ENCODE data around the gene RNFT1. TPM values are rescaled to one million over a fixed set of nuclear protein-coding genes. Genes with fewer than 3 reads are reported as not detected.
A peak's percentile ranks its signal among the peaks of the same experiment; 100 is the strongest.
"Not testable (repeated sequence)": the region's sequence is repeated elsewhere in the genome, so short reads cannot be mapped to it uniquely, and the experiment has no call there.

RNFT1 gene
- total RNA-seq, 2 experiments from 2014 or later = 20.5 to 21.3 TPM

DNA sequence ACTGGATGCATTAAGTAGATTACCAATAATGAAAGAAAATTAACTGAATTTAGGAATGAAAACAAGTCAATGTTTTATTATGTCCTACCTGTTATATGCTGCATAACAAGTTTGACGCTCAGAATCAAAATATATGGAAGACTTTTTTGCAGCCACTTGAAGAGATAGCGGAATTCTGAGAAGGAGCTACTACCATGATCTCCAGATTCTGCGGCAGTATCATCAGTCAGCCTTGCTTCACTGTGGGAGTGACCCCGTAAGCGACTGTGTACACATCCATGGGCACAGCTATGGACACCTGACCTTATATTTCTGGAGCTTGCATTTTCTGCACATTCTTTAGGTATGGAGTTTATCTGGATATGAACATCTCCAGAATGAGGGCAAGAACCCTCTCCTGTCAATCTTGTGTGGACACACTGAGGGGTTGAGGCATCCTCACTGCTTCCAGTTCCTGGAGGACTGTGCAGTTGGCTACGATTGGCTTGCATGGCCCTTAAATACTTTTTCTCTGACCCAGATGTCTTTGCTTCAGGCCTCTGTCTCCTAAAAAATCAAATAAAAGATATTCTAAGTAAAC, 1.7 kb downstream of the RNFT1 start:
- ChIA-PET POLR2A (interaction anchor here (0.8 kb wide), 1 partner anchor 343 kb away, joined by 3 read pairs; the partner anchor contains the start of gene CLTC), CTCF (interaction anchor here (1.3 kb wide), 1 partner anchor 49 kb away, joined by 4 read pairs; no protein-coding TSS in a partner anchor)
- Mint-ChIP-seq H3K36me3 (ENCODE audit: low read depth) (peaks cover 23% of the 10 kb centered on the region), H3K4me3 (peak overlapping the region; percentile 77), H3K27ac (no peak overlapping the region), H3K4me1 (peaks cover 21% of the 10 kb centered on the region), H3K27me3 (no peaks in the 10 kb centered on the region), H3K9me3 (no peaks in the 10 kb centered on the region)
- no peak for DNase-seq

GRCh38 chr17:59959574-59959973, 5.0 kb downstream of the RNFT1 start:
- DNase-seq, H3K27ac Mint-ChIP-seq, POLR2A ChIA-PET, H3K27me3 Mint-ChIP-seq, H3K9me3 Mint-ChIP-seq, H3K4me3 Mint-ChIP-seq: not testable (repeated sequence)
- CTCF ChIA-PET = interaction anchor here (1.0 kb wide), 1 partner anchor 206 kb away, joined by 3 read pairs; no protein-coding TSS in a partner anchor
- peaks cover 39% of the 10 kb centered on the region for H3K36me3 Mint-ChIP-seq (ENCODE audit: low read depth)
- peaks cover 19% of the 10 kb centered on the region for H3K4me1 Mint-ChIP-seq

GRCh38 chr17:59954856-59955255, 9.7 kb downstream of the RNFT1 start:
- CTCF ChIA-PET = interaction anchor here (1.6 kb wide), 1 partner anchor 19 kb away, joined by 3 read pairs; no protein-coding TSS in a partner anchor
- Mint-ChIP-seq H3K4me3 (no peak overlapping the region), H3K9me3 (no peaks in the 10 kb centered on the region)

DNA sequence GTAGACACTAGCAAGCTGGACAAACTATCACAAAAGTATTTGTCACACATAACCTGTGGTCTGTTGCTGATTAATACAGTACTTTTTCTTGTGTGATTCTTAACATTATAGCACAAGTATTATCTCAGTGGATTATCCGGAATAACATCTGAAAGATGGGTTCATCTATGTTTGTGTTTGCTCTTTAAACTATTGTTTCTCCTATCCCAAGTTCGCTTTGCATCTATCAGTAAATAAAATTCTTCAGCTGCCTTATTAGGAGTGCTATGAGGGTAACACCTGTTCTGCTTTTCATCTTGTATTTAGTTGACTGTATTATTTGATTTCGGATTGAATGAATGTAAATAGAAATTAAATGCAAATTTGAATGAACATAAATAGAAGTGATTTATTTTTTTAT, 14.5 kb downstream of the RNFT1 start:
- no peak for DNase-seq
- Mint-ChIP-seq H3K27ac (no peak overlapping the region), H3K27me3 (no peaks in the 10 kb centered on the region), H3K4me1 (peaks cover 15% of the 10 kb centered on the region), H3K36me3 (ENCODE audit: low read depth) (peaks cover 50% of the 10 kb centered on the region), H3K4me3 (no peak overlapping the region), H3K9me3 (no peaks in the 10 kb centered on the region)
- POLR2A ChIA-PET = no interaction called here
- CTCF ChIA-PET = interaction anchor here (1.1 kb wide), 1 partner anchor 198 kb away, joined by 3 read pairs; no protein-coding TSS in a partner anchor

More at GRCh38 chr17:59954856-59955255, 9.7 kb downstream of the RNFT1 start:
- H3K27ac Mint-ChIP-seq = no peak overlapping the region
- no peak for DNase-seq
- H3K27me3 Mint-ChIP-seq = no peaks in the 10 kb centered on the region
- H3K36me3 Mint-ChIP-seq (ENCODE audit: low read depth) = peaks cover 54% of the 10 kb centered on the region
- H3K4me1 Mint-ChIP-seq = peaks cover 2% of the 10 kb centered on the region
- POLR2A ChIA-PET = no interaction called here

- POLR2A ChIA-PET, DNase-seq, H3K27ac Mint-ChIP-seq, H3K4me3 Mint-ChIP-seq, CTCF ChIA-PET, H3K9me3 Mint-ChIP-seq, H3K27me3 Mint-ChIP-seq: not testable (repeated sequence)
- H3K36me3 Mint-ChIP-seq (ENCODE audit: low read depth) = peaks cover 54% of the 10 kb centered on the region
- peaks cover 16% of the 10 kb centered on the region for H3K4me1 Mint-ChIP-seq
Observed at GRCh38 chr17:59947310-59947709, 17.2 kb downstream of the RNFT1 start.

DNA sequence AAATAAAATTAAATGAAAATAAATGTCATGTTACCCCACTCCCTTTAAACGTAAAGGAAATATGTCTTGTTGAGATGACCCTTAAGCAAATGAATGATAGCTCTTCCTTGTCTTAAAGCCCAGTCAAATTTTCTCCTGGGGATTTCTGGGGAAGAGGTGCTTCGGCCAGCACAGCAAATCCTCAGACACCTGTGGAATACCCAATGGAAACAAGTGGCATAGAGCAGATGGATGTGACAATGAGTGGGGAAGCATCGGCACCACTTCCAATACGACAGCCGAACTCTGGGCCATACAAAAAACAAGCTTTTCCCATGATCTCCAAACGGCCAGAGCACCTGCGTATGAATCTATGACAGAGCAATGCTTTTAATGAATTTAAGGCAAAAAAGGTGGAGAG, 18.1 kb downstream of the RNFT1 start:
- not testable (repeated sequence) for H3K4me3 Mint-ChIP-seq

GRCh38 chr17:59941131-59941530, 23.4 kb downstream of the RNFT1 start:
- Mint-ChIP-seq H3K9me3 (no peaks in the 10 kb centered on the region), H3K36me3 (ENCODE audit: low read depth) (peaks cover 67% of the 10 kb centered on the region), H3K27me3 (no peaks in the 10 kb centered on the region), H3K27ac (no peak overlapping the region), H3K4me1 (peaks cover 25% of the 10 kb centered on the region), H3K4me3 (no peak overlapping the region)
- ChIA-PET CTCF (interaction anchor here (0.9 kb wide), 1 partner anchor 96 kb away, joined by 3 read pairs; no protein-coding TSS in a partner anchor), POLR2A (no interaction called here)
- DNase-seq = no peak

More for the DNA sequence above, 18.1 kb downstream of the RNFT1 start:
- POLR2A ChIA-PET, H3K9me3 Mint-ChIP-seq, DNase-seq, H3K27ac Mint-ChIP-seq, H3K27me3 Mint-ChIP-seq, CTCF ChIA-PET: not testable (repeated sequence)
- Mint-ChIP-seq H3K36me3 (ENCODE audit: low read depth) (peaks cover 53% of the 10 kb centered on the region), H3K4me1 (peaks cover 17% of the 10 kb centered on the region)

DNA sequence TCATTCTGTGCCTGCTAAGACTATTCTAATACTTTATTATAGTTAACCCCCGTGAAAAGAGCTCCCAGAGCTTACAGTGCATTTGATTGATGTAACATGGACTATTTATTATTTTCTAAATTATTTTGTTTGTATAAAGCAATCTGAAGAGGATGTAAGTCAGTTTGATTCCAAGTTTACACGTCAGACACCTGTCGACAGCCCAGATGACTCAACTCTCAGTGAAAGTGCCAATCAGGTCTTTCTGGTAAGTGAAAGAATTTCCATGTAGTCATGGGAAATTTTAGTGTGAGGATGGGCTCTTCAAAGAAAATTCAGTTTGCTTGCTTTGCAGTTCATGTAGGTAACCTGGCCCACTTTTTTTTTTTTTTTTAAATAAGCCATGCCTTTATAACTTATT, 23.8 kb downstream of the RNFT1 start:
- DNase-seq, H3K4me3 Mint-ChIP-seq, H3K9me3 Mint-ChIP-seq, POLR2A ChIA-PET, H3K27me3 Mint-ChIP-seq: not testable (repeated sequence)
- H3K27ac Mint-ChIP-seq = peak overlapping the region; percentile 18
- CTCF ChIA-PET = interaction anchor here (0.7 kb wide), 1 partner anchor 797 kb away, joined by 6 read pairs; no protein-coding TSS in a partner anchor
- H3K36me3 Mint-ChIP-seq (ENCODE audit: low read depth) = peaks cover 67% of the 10 kb centered on the region
- peaks cover 22% of the 10 kb centered on the region for H3K4me1 Mint-ChIP-seq

DNA sequence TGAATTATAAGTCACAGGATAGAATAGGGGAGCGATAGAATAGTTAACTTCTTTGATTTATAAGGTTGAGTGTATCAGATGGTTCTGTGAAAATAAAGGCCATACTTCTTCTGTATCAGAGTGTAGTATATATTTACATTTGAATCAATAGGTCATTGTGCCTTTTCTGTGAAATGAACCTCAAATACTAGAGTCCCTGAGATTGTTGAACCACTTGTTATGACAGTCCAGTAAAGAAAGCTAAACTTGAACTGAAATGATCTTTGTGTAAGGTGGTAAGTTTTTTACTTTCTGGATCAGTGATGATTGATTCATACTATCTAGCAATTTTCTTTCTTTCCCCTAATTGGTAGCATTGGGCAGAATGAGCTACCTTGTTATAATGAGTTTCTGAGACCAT, 31.2 kb downstream of the RNFT1 start:
- DNase-seq, H3K27ac Mint-ChIP-seq, H3K27me3 Mint-ChIP-seq, H3K9me3 Mint-ChIP-seq, H3K4me1 Mint-ChIP-seq, H3K4me3 Mint-ChIP-seq, CTCF ChIA-PET: not testable (repeated sequence)
- H3K36me3 Mint-ChIP-seq (ENCODE audit: low read depth) = peaks cover 81% of the 10 kb centered on the region
- POLR2A ChIA-PET = interaction anchor here (0.7 kb wide), 1 partner anchor 32 kb away, joined by 3 read pairs; the partner anchor contains the start of gene RNFT1

DNA sequence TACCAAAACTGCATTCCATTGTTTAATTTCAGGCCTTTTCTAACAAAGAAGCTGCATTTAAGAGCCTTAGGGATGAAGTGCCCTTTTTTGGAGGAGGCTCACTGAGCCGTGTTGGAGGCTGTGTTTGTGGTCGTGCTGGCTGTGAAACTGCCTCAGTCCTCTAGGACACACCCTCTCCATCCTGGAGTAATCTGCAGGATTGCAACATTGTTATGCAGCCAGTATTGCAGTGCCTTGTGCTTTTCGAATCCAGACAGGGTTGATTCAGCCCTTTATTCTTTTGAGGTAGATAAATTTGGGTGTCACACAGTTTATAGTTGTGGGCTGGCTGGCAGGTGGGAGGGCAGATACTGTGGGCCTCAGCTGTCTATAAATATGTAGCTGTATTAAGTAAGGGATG, 33.8 kb downstream of the RNFT1 start:
- H3K9me3 Mint-ChIP-seq, H3K4me1 Mint-ChIP-seq, H3K4me3 Mint-ChIP-seq, H3K27ac Mint-ChIP-seq, DNase-seq, CTCF ChIA-PET, H3K27me3 Mint-ChIP-seq, POLR2A ChIA-PET: not testable (repeated sequence)
- H3K36me3 Mint-ChIP-seq (ENCODE audit: low read depth) = peaks cover 80% of the 10 kb centered on the region

GRCh38 chr17:59930121-59930520, 34.4 kb downstream of the RNFT1 start:
- DNase-seq, H3K27me3 Mint-ChIP-seq, H3K9me3 Mint-ChIP-seq, POLR2A ChIA-PET, H3K4me1 Mint-ChIP-seq, H3K27ac Mint-ChIP-seq, CTCF ChIA-PET, H3K4me3 Mint-ChIP-seq: not testable (repeated sequence)
- peaks cover 83% of the 10 kb centered on the region for H3K36me3 Mint-ChIP-seq (ENCODE audit: low read depth)

DNA sequence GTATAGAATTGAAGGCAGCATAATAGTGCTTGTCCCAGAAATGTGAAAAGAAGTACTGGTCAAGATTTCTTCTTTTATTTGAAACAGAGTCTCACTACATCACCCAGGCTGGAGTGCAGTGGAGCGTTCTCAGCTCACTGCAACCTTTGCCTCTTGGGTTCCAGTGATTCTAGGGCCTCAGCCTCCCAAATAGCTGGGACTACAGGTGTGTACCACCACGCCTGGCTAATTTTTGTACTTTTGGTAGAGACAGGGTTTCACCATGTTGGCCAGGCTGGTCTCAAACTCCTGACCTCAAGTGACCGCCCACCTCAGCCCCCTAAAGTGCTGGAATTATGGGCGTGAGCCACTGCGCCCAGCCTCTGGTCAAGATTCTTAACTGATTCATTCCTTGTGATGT, 43.9 kb downstream of the RNFT1 start:
- peaks cover 42% of the 10 kb centered on the region for H3K36me3 Mint-ChIP-seq (ENCODE audit: low read depth)
- ChIA-PET POLR2A (interaction anchor here (1.2 kb wide), 1 partner anchor 27 kb away, joined by 3 read pairs; no protein-coding TSS in a partner anchor), CTCF (interaction anchor here (0.7 to 0.9 kb wide), 2 partner anchors 116 to 1800 kb away, joined by 3 to 4 read pairs; no protein-coding TSS in a partner anchor)
- H3K4me1 Mint-ChIP-seq, DNase-seq, H3K27ac Mint-ChIP-seq, H3K27me3 Mint-ChIP-seq, H3K4me3 Mint-ChIP-seq, H3K9me3 Mint-ChIP-seq: not testable (repeated sequence)

- POLR2A ChIA-PET = no interaction called here
- no peaks in the 10 kb centered on the region for H3K27me3 Mint-ChIP-seq
- no peaks in the 10 kb centered on the region for H3K4me1 Mint-ChIP-seq
- no peak overlapping the region for H3K27ac Mint-ChIP-seq
- no peaks in the 10 kb centered on the region for H3K9me3 Mint-ChIP-seq
- peaks cover 52% of the 10 kb centered on the region for H3K36me3 Mint-ChIP-seq (ENCODE audit: low read depth)
- no peak for DNase-seq
- CTCF ChIA-PET = no interaction called here
- no peak overlapping the region for H3K4me3 Mint-ChIP-seq
Observed at GRCh38 chr17:59916446-59916845, 48.1 kb downstream of the RNFT1 start.
